ENCODE data around the gene CYP46A1.

DNA sequence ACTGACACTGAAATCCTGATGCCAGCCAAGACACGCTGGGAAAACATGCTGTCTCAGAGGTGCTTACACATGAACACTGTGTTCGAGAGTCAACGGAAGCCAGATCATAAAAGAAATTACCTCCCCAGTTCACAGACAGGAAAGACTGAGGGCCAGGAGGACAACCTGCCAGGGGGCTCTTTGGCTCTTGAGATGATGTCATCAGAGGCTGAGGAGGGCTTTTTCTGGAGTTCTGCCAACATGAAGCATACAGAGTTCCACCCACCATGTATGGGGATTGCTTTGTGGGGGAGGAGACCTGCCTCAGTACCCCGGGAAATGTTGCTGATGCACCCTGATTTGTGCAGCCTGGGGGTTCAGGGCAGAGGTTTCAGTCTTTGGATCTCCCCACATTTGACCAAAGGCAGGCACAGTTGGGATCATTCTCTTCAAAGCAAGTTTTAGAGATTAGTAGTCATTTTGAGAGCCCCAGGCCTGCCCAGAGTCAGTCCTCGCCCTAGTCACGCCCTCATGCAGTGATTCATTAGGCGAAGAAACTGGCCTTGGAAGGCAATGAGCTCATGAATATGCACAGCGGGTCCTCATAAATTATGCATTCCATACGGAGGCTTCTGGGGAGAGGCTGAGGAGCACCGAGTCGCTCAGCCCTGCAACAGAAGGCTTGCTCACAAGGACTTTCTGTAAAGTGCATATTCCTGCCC lies 74.2 kb downstream of the CYP46A1 start:
- TF ChIP-seq, protein P1, sequence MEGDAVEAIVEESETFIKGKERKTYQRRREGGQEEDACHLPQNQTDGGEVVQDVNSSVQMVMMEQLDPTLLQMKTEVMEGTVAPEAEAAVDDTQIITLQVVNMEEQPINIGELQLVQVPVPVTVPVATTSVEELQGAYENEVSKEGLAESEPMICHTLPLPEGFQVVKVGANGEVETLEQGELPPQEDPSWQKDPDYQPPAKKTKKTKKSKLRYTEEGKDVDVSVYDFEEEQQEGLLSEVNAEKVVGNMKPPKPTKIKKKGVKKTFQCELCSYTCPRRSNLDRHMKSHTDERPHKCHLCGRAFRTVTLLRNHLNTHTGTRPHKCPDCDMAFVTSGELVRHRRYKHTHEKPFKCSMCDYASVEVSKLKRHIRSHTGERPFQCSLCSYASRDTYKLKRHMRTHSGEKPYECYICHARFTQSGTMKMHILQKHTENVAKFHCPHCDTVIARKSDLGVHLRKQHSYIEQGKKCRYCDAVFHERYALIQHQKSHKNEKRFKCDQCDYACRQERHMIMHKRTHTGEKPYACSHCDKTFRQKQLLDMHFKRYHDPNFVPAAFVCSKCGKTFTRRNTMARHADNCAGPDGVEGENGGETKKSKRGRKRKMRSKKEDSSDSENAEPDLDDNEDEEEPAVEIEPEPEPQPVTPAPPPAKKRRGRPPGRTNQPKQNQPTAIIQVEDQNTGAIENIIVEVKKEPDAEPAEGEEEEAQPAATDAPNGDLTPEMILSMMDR (IDR thresholded peaks at IDR 0.05): no peak
- no peak for TF ChIP-seq ZFX (IDR thresholded peaks at IDR 0.05; ENCODE audit: borderline replicate concordance)

Data from 22Rv1 (cell line).